Measurements from ENCODE around the gene DAPK2. TPM values are rescaled to one million over a fixed set of nuclear protein-coding genes. Genes with fewer than 3 reads are reported as not detected.

The DAPK2 gene
- total and polyA plus RNA-seq, 2 of the 13 experiments (the other 11 are each of a cell fraction or from before 2014, with no cell fraction given), result 0.33 to 0.63 TPM

- TF ChIP-seq KIAA2018 (CRISPR knock-in tag; IDR thresholded peaks at IDR 0.05; ENCODE audit: borderline replicate concordance), result no peak
- 0 out of 2 replicates have a peak, but pooled peaks have one; percentile 4 for TF ChIP-seq CTCF (CRISPR knock-in tag; IDR thresholded peaks at IDR 0.05)
- TF ChIP-seq THRA (CRISPR knock-in tag; IDR thresholded peaks at IDR 0.05; ENCODE audit: borderline replicate concordance), result no peak
- no peak for TF ChIP-seq RCOR2 (CRISPR knock-in tag; IDR thresholded peaks at IDR 0.05)
- no peak for TF ChIP-seq ZFAT (CRISPR knock-in tag; conservative IDR thresholded peaks at IDR 0.05)
- no peak for TF ChIP-seq MTA3 (CRISPR knock-in tag; IDR thresholded peaks at IDR 0.05)
- TF ChIP-seq PATZ1 (CRISPR knock-in tag; IDR thresholded peaks at IDR 0.05), result peak; percentile 9; the same call in 1 of the 2 replicates
- TF ChIP-seq ZNF598 (CRISPR knock-in tag; IDR thresholded peaks at IDR 0.05; ENCODE audit: borderline replicate concordance), result no peak
- 0 out of 2 replicates have a peak, but pooled peaks have one; percentile 33 for TF ChIP-seq DRAP1 (CRISPR knock-in tag; IDR thresholded peaks at IDR 0.05)
- TF ChIP-seq THAP11 (CRISPR knock-in tag; IDR thresholded peaks at IDR 0.05), result peak; percentile 98
- no peak; the same call in 1 of the 2 replicates for TF ChIP-seq TAF1 (CRISPR knock-in tag; IDR thresholded peaks at IDR 0.05)
- TF ChIP-seq ZNF496 (CRISPR knock-in tag; IDR thresholded peaks at IDR 0.05; ENCODE audit: insufficient replicate concordance), result no peak
- no peak for TF ChIP-seq KLF15 (CRISPR knock-in tag; IDR thresholded peaks at IDR 0.05; ENCODE audit: borderline replicate concordance)
- TF ChIP-seq ZNF350 (CRISPR knock-in tag; IDR thresholded peaks at IDR 0.05; ENCODE audit: borderline replicate concordance, low read depth), result 0 out of 2 replicates have a peak, but pooled peaks have one; percentile 41
These were observed 47.5 kb upstream of the DAPK2 start, which contains the start of gene CIAO2A (continued) for GRCh38 chr15:64093627-64094417.

Data from HepG2 (cell line).